Measurements from ENCODE around the gene CCNYL1.
"Not testable (repeated sequence)": the region's sequence is repeated elsewhere in the genome, so short reads cannot be mapped to it uniquely, and the experiment has no call there.

The CCNYL1 gene

DNA sequence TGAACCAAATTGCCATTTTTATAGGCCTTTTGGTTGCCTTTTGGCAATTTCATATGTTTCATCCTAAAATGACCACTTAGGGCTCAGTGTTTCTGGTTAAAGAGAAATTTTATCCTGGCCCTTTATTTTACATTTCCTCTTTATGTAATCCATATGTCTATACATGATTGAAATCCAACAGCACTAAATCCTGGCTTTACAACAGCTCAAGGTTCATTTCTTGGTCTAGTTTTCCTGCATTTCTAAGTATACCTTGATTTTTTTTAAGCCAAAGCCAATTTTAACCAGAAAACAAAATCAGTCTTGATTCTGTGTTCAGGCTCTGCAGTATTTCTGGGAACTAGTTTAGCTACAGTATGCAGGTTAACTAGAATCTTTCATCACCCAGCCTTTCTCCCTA is 46.6 kb downstream of the CCNYL1 start:
- Mint-ChIP-seq H3K36me3 (ENCODE audit: low read depth) (peaks cover 48% of the 10 kb centered on the region), H3K9me3 (no peaks in the 10 kb centered on the region), H3K4me3 (no peak overlapping the region), H3K4me1 (ENCODE audit: low read depth) (no peaks in the 10 kb centered on the region), H3K27me3 (no peaks in the 10 kb centered on the region), H3K27ac (no peak overlapping the region)
- intact Hi-C loops (cut with micrococcal nuclease): no loop called here

DNA sequence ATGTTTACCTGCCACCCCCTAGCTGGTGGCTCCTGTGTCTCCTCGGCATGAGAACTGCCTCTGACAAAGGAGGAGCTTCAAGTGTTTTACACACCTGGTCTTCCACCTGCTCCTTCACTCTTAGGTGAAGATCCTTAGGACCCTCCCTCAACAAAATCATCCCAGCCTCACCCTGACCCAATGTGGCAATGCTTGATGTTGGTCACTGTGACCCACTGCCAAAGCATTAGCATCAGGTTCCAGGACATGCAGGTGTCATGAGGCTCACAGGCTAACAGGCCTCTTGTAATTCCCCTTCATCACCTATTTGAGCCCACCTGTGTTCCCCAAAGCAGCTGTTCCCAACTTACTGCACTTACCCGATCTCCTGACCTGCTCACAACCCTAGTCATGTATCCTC is 48.5 kb downstream of the CCNYL1 start:
- peaks cover 9% of the 10 kb centered on the region for H3K4me1 Mint-ChIP-seq (ENCODE audit: low read depth)
- H3K4me3 Mint-ChIP-seq: no peak overlapping the region
- no peaks in the 10 kb centered on the region for H3K9me3 Mint-ChIP-seq
- intact Hi-C loops (cut with micrococcal nuclease): no loop called here
- no peak overlapping the region for H3K27ac Mint-ChIP-seq
- no peaks in the 10 kb centered on the region for H3K27me3 Mint-ChIP-seq
- H3K36me3 Mint-ChIP-seq (ENCODE audit: low read depth): peaks cover 50% of the 10 kb centered on the region

DNA sequence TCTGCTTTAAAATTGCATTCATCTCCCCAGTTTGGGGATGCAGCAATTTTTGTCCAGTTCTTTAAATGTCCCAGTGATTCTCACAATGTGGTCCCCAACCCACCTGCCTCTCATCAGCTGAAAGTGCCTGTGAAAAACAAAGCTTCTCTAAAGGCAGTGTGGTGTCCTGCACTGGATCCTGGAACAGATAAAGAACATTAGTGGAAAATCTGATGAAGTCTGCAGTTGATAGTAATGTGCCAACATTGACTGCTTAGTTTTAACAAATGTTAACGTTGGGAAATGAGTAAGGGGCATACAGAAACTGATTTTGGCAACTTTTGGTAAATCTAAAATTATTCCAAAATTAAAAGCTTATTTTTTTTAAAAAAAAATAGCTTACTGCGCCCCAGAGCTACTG is 49.0 kb downstream of the CCNYL1 start:
- intact Hi-C loops (cut with micrococcal nuclease): no loop called here
- Mint-ChIP-seq H3K4me3 (no peak overlapping the region), H3K27me3 (no peaks in the 10 kb centered on the region), H3K4me1 (ENCODE audit: low read depth) (peaks cover 9% of the 10 kb centered on the region), H3K36me3 (ENCODE audit: low read depth) (peaks cover 45% of the 10 kb centered on the region), H3K27ac (no peak overlapping the region), H3K9me3 (no peaks in the 10 kb centered on the region)

DNA sequence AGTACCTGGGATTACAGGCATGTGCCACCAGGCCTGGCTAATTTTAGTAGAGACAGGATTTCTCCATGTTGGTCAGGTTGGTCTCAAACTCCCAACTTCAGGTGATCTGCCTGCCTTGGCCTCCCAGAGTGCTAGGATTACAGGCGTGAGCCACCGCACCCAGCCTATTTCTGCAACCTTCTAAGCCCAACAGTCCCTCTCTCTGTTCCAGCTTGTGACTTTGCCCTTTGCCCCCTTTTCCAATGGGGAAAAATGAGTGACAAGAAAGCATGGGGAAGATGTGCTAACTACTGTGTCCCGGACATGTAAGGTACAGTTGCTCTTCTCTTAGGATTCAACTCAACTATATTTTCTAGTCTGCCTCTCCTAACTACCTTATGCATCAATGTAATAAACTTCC is 50.0 kb downstream of the CCNYL1 start:
- H3K27ac Mint-ChIP-seq; H3K9me3 Mint-ChIP-seq; intact Hi-C loops (cut with micrococcal nuclease); H3K4me3 Mint-ChIP-seq; H3K27me3 Mint-ChIP-seq: not testable (repeated sequence)
- Mint-ChIP-seq H3K4me1 (ENCODE audit: low read depth) (peaks cover 16% of the 10 kb centered on the region), H3K36me3 (ENCODE audit: low read depth) (peaks cover 45% of the 10 kb centered on the region)

DNA sequence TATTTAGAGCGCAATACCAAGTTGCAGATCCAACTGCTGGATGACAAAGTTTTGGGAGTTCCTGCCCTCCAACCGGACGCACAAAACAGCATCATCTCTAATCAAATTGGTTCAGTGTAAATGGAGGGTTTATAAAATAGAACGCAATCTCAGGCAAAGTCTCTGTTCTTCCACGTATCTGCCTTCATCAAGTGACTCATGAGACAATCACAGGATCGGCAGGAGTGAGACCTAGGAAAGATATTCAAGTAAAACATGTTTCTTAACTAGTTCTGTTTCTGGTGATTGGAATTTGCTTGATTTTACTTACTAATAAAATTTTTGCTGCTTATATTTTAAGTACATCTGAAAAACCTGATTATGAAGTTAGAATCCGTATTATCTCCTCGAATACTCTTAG is 50.7 kb downstream of the CCNYL1 start:
- intact Hi-C loops (cut with micrococcal nuclease): no loop called here
- no peaks in the 10 kb centered on the region for H3K9me3 Mint-ChIP-seq
- H3K27ac Mint-ChIP-seq: no peak overlapping the region
- peaks cover 3% of the 10 kb centered on the region for H3K27me3 Mint-ChIP-seq
- H3K4me1 Mint-ChIP-seq (ENCODE audit: low read depth): peaks cover 22% of the 10 kb centered on the region
- H3K36me3 Mint-ChIP-seq (ENCODE audit: low read depth): peaks cover 52% of the 10 kb centered on the region
- no peak overlapping the region for H3K4me3 Mint-ChIP-seq

DNA sequence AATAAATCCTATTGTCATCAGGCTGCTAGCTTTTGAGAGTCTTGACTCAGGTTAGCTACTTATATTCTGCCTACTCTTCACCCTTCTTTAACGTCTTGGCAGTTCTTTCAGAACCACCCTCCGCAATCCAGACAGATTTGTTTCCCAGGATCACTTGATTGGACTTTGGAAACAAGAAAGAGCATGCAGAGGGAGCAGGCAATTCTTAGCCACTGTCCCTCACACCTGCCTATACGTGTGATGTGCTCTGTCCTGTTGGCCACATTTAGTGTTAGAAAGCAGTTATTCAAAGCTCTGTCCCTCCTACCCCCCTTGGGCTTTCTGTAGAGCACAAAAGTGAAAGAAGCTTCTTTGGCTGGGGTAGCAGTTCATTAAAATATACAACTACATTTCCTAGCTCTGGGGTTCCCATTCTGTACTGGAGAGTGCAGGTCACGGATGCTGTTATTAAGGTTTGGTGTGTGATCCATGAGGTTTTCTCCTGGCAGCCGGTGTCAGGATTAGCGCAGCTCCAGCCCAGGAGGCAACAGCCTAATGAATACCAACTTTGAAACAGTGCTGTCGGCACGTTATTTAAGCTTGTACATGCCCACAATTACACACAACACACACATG is 52.0 kb downstream of the CCNYL1 start:
- intact Hi-C loops (cut with micrococcal nuclease): no loop called here
- Mint-ChIP-seq H3K9me3 (no peaks in the 10 kb centered on the region), H3K27me3 (peaks cover 15% of the 10 kb centered on the region), H3K4me3 (no peak overlapping the region), H3K27ac (no peak overlapping the region), H3K36me3 (ENCODE audit: low read depth) (peaks cover 64% of the 10 kb centered on the region), H3K4me1 (ENCODE audit: low read depth) (peaks cover 35% of the 10 kb centered on the region)

DNA sequence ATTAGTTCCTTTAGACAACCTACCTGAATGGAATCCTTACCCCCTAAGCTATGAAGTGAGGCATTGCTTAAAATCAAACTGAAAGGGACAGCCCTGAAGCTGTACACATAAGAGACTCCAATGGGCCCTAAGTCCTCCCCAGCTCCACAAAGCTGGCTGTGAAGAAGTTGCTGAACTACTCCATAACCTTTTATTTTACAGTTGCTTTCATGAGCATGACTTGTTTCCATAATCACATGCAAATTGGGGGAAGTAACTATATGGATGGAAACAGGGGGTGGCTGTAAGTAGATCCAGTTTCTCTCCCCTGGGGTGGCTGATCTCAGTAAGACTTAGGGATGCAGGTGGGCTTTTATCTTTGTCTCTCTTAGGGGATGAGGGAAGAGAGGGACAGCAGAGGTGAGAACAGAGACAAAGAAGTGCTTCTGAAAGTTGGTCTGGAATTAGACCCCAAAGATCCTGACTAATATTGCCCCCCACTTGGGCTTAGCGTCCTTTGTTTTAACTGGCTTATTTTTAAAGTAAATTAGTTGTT is 52.7 kb downstream of the CCNYL1 start:
- no peak overlapping the region for H3K4me3 Mint-ChIP-seq
- H3K36me3 Mint-ChIP-seq (ENCODE audit: low read depth): peaks cover 68% of the 10 kb centered on the region
- no peak overlapping the region for H3K27ac Mint-ChIP-seq
- peaks cover 23% of the 10 kb centered on the region for H3K27me3 Mint-ChIP-seq
- H3K9me3 Mint-ChIP-seq: no peaks in the 10 kb centered on the region
- peaks cover 42% of the 10 kb centered on the region for H3K4me1 Mint-ChIP-seq (ENCODE audit: low read depth)
- intact Hi-C loops (cut with micrococcal nuclease): no loop called here

DNA sequence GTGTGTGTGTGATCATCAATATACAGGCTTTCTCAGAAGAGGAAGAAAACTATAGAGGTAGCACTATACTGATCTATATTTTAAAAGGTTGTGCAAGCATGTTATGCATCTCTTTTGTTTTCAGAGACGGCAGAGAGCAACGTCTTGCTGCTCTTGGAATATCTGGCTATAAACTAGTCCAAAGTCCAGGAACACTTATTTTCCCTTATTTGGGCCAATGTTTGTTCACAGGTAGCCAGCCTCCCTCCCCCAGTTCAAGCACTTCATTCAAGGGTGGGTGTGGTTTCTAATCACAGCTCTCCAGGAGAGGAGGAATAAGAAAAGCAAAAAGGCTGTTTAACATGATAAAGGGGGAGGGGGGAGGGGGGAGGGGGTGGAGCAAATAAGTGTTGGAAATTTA is 54.1 kb downstream of the CCNYL1 start:
- intact Hi-C loops (cut with micrococcal nuclease): loop anchor here (5.0 kb wide), 2 partner anchors 207 to 277 kb away; no protein-coding TSS in a partner anchor
- Mint-ChIP-seq H3K4me3 (no peak overlapping the region), H3K9me3 (no peaks in the 10 kb centered on the region), H3K4me1 (ENCODE audit: low read depth) (peaks cover 48% of the 10 kb centered on the region), H3K27ac (no peak overlapping the region), H3K27me3 (peaks cover 23% of the 10 kb centered on the region), H3K36me3 (ENCODE audit: low read depth) (peaks cover 57% of the 10 kb centered on the region)

DNA sequence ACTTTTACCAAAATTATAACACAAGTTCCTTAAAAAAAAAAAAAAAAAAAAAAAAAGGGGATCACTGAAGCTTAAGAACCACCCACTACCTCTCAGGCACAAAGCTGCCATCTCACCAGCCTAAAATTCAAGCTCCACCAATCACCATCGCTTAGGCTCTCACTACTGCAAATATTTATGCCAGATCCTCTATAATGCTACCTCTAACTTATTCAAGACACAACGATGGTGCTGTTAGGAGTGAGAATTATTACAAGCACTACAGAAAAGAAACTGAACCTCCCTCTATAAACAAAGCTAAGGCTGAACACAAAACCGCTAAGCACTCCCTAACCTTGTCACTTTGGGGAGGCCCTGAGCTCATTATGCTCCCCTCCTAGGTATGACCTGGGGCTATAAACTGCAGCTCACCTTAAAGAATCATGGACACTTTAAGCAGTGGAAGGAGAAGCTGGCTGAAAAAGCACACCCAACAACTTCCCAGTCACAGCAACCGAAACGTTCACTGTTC is 54.7 kb downstream of the CCNYL1 start:
- Mint-ChIP-seq H3K36me3 (ENCODE audit: low read depth) (peaks cover 53% of the 10 kb centered on the region), H3K9me3 (no peaks in the 10 kb centered on the region), H3K4me3 (peak overlapping the region; percentile 58), H3K27me3 (peaks cover 28% of the 10 kb centered on the region), H3K4me1 (ENCODE audit: low read depth) (peaks cover 54% of the 10 kb centered on the region), H3K27ac (peak overlapping the region; percentile 74)
- intact Hi-C loops (cut with micrococcal nuclease): loop anchor here (5.0 kb wide), 2 partner anchors 206 to 276 kb away; no protein-coding TSS in a partner anchor

DNA sequence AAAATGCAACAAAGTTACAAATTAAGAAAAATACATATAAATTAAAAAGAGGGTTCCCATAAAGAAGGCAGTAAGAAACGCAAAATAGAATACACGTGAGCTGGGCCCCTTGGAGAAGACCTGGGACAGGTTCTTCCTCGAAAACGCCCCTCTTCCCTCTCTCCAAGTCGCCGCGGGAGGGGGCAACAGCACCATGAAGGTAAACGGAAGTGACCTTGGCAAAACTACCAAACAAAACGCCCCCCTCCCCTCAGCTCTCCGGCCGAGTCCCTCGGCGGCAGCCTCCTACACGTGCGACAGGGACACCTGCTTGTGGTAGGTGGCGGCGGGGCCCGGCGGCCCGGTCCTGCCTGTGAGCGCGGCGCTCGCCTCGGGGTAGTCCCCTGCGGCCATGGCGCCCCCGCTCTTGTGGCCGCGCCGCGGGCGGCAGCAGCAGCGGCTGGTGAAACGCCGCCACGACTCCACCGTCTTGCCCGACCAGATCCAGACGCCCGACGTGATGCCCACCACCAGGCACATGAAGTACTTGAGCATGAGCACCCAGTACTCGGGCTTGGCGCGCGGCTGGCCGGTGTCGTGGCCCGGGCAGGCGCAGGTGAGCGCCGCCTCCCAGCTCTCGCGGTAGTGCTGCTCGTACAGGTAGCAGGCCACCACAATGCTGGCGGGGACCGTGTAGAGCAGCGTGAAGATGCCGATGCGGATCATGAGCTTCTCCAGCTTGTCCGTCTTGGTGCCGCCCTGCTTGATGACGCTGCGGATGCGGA is 55.4 kb downstream of the CCNYL1 start:
- peaks cover 58% of the 10 kb centered on the region for H3K4me1 Mint-ChIP-seq (ENCODE audit: low read depth)
- intact Hi-C loops (cut with micrococcal nuclease): loop anchor here (5.0 kb wide), 2 partner anchors 205 to 275 kb away; no protein-coding TSS in a partner anchor
- peaks cover 30% of the 10 kb centered on the region for H3K27me3 Mint-ChIP-seq
- peak overlapping the region; percentile 74 for H3K27ac Mint-ChIP-seq
- H3K4me3 Mint-ChIP-seq: peak overlapping the region; percentile 88
- no peaks in the 10 kb centered on the region for H3K9me3 Mint-ChIP-seq
- H3K36me3 Mint-ChIP-seq (ENCODE audit: low read depth): peaks cover 45% of the 10 kb centered on the region

DNA sequence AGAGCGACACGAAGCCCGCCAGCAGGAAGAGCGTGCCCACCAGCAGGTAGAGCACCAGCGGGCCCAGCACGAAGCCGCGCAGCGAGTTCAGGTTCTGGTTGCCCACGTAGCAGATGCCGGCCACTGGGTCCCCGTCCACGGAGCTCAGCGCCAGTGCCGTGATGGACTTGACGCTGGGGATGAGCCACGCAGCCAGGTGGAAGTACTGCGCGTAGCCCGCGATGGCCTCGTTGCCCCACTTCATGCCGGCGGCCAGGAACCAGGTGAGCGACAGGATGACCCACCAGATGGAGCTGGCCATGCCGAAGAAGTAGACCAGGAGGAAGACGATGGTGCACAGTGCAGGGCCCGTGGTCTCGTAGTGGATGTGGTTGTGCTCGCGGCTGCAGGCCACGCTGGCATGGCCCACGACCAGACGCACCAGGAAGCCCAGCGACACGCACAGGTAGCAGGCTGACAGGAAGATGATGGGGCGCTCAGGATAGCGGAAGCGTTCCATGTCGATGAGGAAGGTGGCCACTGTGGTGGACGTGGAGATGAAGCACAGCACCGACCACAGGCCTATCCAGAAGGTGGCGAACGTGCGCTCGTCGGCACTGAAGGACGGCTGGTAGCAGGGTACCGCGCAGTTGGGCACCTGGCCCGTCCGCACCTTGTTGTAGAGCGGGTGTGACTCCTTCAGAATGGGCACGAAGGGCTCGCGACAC is 56.2 kb downstream of the CCNYL1 start:
- peaks cover 58% of the 10 kb centered on the region for H3K4me1 Mint-ChIP-seq (ENCODE audit: low read depth)
- peaks cover 43% of the 10 kb centered on the region for H3K36me3 Mint-ChIP-seq (ENCODE audit: low read depth)
- H3K9me3 Mint-ChIP-seq: no peaks in the 10 kb centered on the region
- peak overlapping the region; percentile 88 for H3K4me3 Mint-ChIP-seq
- intact Hi-C loops (cut with micrococcal nuclease): loop anchor here (5.0 kb wide), 2 partner anchors 205 to 275 kb away; no protein-coding TSS in a partner anchor
- H3K27me3 Mint-ChIP-seq: peaks cover 30% of the 10 kb centered on the region
- peak overlapping the region; percentile 74 for H3K27ac Mint-ChIP-seq

DNA sequence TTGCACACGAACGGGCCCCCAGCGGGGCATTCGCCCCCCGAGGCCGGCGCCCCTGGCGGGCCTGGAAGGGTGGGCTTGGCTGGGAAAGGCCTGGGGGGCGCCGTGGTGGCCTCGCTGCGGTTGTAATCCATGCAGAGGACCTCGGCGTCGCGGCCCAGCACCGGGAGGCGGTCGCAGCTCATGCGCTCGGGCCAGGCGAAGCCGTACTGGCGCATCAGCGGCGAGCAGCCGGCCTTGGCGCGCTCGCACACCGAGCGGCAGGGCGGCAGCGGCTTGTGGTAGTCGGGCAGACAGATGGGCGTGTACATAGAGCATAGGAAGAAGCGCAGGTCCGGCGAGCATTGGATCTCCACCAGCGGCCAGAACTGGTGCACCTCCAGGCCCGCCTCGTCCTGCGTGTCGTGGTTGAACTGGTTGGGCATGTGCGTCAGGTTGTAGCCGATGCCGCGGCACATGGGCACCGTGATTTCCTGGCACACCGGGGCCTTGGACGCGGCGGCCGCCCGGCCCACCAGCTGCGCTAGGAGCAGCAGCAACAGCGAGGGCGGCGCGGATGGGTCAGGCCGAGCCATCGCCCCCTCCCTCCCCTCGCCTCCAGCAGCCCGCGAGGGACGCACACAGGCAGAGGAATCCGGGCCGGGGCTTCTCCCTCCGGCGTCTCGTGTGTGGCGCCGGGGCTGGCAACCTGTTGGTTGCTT is 56.9 kb downstream of the CCNYL1 start:
- H3K27me3 Mint-ChIP-seq: peaks cover 30% of the 10 kb centered on the region
- H3K27ac Mint-ChIP-seq: peak overlapping the region; percentile 63
- H3K36me3 Mint-ChIP-seq (ENCODE audit: low read depth): peaks cover 42% of the 10 kb centered on the region
- H3K4me1 Mint-ChIP-seq (ENCODE audit: low read depth): peaks cover 58% of the 10 kb centered on the region
- H3K9me3 Mint-ChIP-seq: no peaks in the 10 kb centered on the region
- intact Hi-C loops (cut with micrococcal nuclease): loop anchor here (5.0 kb wide), 2 partner anchors 204 to 274 kb away; no protein-coding TSS in a partner anchor
- peak overlapping the region; percentile 88 for H3K4me3 Mint-ChIP-seq

DNA sequence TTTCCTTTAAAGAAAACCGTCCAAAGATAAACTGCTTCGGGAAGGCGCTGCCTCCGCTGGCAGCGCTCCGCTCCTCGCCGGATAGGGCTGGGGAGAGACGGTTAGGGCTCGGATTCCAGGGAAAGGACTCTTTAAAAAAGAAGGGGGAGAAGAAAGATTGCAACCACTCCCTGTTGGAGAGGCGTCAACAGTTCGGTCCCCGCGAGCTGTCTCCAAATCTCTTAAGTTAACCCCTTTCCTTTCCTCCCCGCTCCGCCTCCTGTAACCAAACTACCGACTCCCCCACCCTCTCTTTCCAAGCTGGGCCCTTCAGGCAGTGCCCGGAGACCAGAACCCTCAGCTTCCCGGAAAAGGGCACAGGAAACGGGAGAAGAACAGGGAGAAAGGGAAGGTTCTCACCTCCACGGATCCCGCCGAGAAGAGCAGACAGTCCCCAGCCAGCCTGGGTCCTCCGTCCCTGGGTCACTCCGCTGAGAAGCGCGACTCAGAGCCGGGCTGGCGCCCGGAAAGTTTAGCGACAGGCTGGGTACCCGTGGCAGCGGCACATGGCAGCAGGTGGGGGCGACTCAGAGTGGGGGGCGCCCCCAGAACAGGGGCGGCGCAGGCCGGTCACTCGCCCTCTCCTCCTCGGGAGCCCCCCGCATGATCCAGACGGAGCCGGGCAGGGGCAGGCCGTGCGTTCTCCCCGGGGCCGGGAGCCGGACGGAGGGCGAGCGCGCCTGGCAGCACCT is 57.6 kb downstream of the CCNYL1 start:
- H3K27ac Mint-ChIP-seq: peak overlapping the region; percentile 63
- peaks cover 30% of the 10 kb centered on the region for H3K27me3 Mint-ChIP-seq
- peaks cover 57% of the 10 kb centered on the region for H3K4me1 Mint-ChIP-seq (ENCODE audit: low read depth)
- H3K9me3 Mint-ChIP-seq: no peaks in the 10 kb centered on the region
- H3K36me3 Mint-ChIP-seq (ENCODE audit: low read depth): peaks cover 34% of the 10 kb centered on the region
- intact Hi-C loops (cut with micrococcal nuclease): loop anchor here (5.0 kb wide), 2 partner anchors 203 to 273 kb away; no protein-coding TSS in a partner anchor
- H3K4me3 Mint-ChIP-seq: peak overlapping the region; percentile 88

Data from dendritic cell treated with granulocyte-macrophage colony-stimulating factor and Interleukin-4, amounts not matched to agents 40 ng/mL and 50 ng/mL, for 4 days (primary cell).